ENCODE results near the gene CFAP299. TPM values are rescaled to one million over a fixed set of nuclear protein-coding genes. Genes with fewer than 3 reads are reported as not detected.
A peak's percentile ranks its signal among the peaks of the same experiment; 100 is the strongest.

Gene CFAP299
- total RNA-seq, 1 donor: 2.5 TPM

- no peaks in the 10 kb centered on the region for H3K27me3 ChIP-seq (ENCODE audit: insufficient read depth, low read length)
- H3K4me1 ChIP-seq (ENCODE audit: insufficient read depth, low read length): no peaks in the 10 kb centered on the region
- H3K4me2 ChIP-seq (ENCODE audit: insufficient read depth, low read length): no peak overlapping the region
- H4K20me1 ChIP-seq (ENCODE audit: insufficient read depth, low read length): no peaks in the 10 kb centered on the region
- H3K9me3 ChIP-seq (ENCODE audit: low read depth, low read length): no peaks in the 10 kb centered on the region
- H3K36me3 ChIP-seq (ENCODE audit: insufficient read depth, low read length): no peaks in the 10 kb centered on the region
- TF ChIP-seq CTCF (IDR thresholded peaks at IDR 0.05; ENCODE audit: extremely low read depth, low read depth, low read length): no peak
- H3K27ac ChIP-seq (ENCODE audit: low read depth, low read length): no peak overlapping the region
- no peak for DNase-seq (ENCODE audit: insufficient read length, low spot score, missing footprints)
- H3K79me2 ChIP-seq (ENCODE audit: insufficient read depth, low read length): no peaks in the 10 kb centered on the region
- no peak overlapping the region for H3K4me3 ChIP-seq (ENCODE audit: insufficient read depth, low read length)
- H2AFZ ChIP-seq (ENCODE audit: low read length): no peak overlapping the region
Measured at GRCh38 chr4:80986011-80986410, 650.5 kb downstream of the CFAP299 start.

- no peak overlapping the region for H3K27ac ChIP-seq (ENCODE audit: low read depth, low read length)
- H3K27me3 ChIP-seq (ENCODE audit: insufficient read depth, low read length): no peaks in the 10 kb centered on the region
- no peak overlapping the region for H3K4me3 ChIP-seq (ENCODE audit: insufficient read depth, low read length)
- H2AFZ ChIP-seq (ENCODE audit: low read length): no peak overlapping the region
- no peaks in the 10 kb centered on the region for H3K79me2 ChIP-seq (ENCODE audit: insufficient read depth, low read length)
- no peaks in the 10 kb centered on the region for H3K36me3 ChIP-seq (ENCODE audit: insufficient read depth, low read length)
- peak; percentile 62 for TF ChIP-seq CTCF (IDR thresholded peaks at IDR 0.05; ENCODE audit: extremely low read depth, low read depth, low read length)
- DNase-seq (ENCODE audit: insufficient read length, low spot score, missing footprints): peak; percentile 17
- H3K9me3 ChIP-seq (ENCODE audit: low read depth, low read length): no peaks in the 10 kb centered on the region
- no peaks in the 10 kb centered on the region for H4K20me1 ChIP-seq (ENCODE audit: insufficient read depth, low read length)
- no peak overlapping the region for H3K4me2 ChIP-seq (ENCODE audit: insufficient read depth, low read length)
- no peaks in the 10 kb centered on the region for H3K4me1 ChIP-seq (ENCODE audit: insufficient read depth, low read length)
Measured at GRCh38 chr4:80989921-80990544, 654.5 kb downstream of the CFAP299 start.

GRCh38 chr4:80990851-80991250 is 655.3 kb downstream of the CFAP299 start:
- no peaks in the 10 kb centered on the region for H3K4me1 ChIP-seq (ENCODE audit: insufficient read depth, low read length)
- H4K20me1 ChIP-seq (ENCODE audit: insufficient read depth, low read length): no peaks in the 10 kb centered on the region

GRCh38 chr4:80999943-81000342 is 664.4 kb downstream of the CFAP299 start:
- Histone ChIP-seq H4K20me1 (ENCODE audit: insufficient read depth, low read length) (no peaks in the 10 kb centered on the region), H3K4me1 (ENCODE audit: insufficient read depth, low read length) (no peaks in the 10 kb centered on the region), H3K36me3 (ENCODE audit: insufficient read depth, low read length) (no peaks in the 10 kb centered on the region), H3K4me2 (ENCODE audit: insufficient read depth, low read length) (no peak overlapping the region), H3K9me3 (ENCODE audit: low read depth, low read length) (no peaks in the 10 kb centered on the region), H3K27me3 (ENCODE audit: insufficient read depth, low read length) (no peaks in the 10 kb centered on the region), H2AFZ (ENCODE audit: low read length) (no peak overlapping the region), H3K27ac (ENCODE audit: low read depth, low read length) (no peak overlapping the region), H3K4me3 (ENCODE audit: insufficient read depth, low read length) (no peak overlapping the region), H3K79me2 (ENCODE audit: insufficient read depth, low read length) (no peaks in the 10 kb centered on the region)
- no peak for DNase-seq (ENCODE audit: insufficient read length, low spot score, missing footprints)
- no peak for TF ChIP-seq CTCF (IDR thresholded peaks at IDR 0.05; ENCODE audit: extremely low read depth, low read depth, low read length)

More at GRCh38 chr4:80990851-80991250, 655.3 kb downstream of the CFAP299 start:
- Histone ChIP-seq H3K27me3 (ENCODE audit: insufficient read depth, low read length) (no peaks in the 10 kb centered on the region), H3K4me2 (ENCODE audit: insufficient read depth, low read length) (no peak overlapping the region), H3K79me2 (ENCODE audit: insufficient read depth, low read length) (no peaks in the 10 kb centered on the region), H3K9me3 (ENCODE audit: low read depth, low read length) (no peaks in the 10 kb centered on the region), H3K4me3 (ENCODE audit: insufficient read depth, low read length) (no peak overlapping the region), H3K36me3 (ENCODE audit: insufficient read depth, low read length) (no peaks in the 10 kb centered on the region), H2AFZ (ENCODE audit: low read length) (no peak overlapping the region), H3K27ac (ENCODE audit: low read depth, low read length) (no peak overlapping the region)
- no peak for DNase-seq (ENCODE audit: insufficient read length, low spot score, missing footprints)
- no peak for TF ChIP-seq CTCF (IDR thresholded peaks at IDR 0.05; ENCODE audit: extremely low read depth, low read depth, low read length)
